ENCODE data around the gene HUNK.

GRCh38 chr21:31905503-31906451 lies 33.0 kb downstream of the HUNK start:
- TF ChIP-seq CTCF (IDR thresholded peaks at IDR 0.05; ENCODE audit: low read length) (no peak), EZH2 (optimal IDR thresholded peaks at IDR 0.05; ENCODE audit: low read depth, low read length) (no peak), EZH2phosphoT487 (IDR thresholded peaks at IDR 0.05; ENCODE audit: low read length) (no peak)

Data from MM.1S (cell line).